ENCODE data around the gene MYO5C. TPM values are rescaled to one million over a fixed set of nuclear protein-coding genes. Genes with fewer than 3 reads are reported as not detected.

MYO5C gene
- total and polyA plus RNA-seq, 2 of the 8 experiments (the other 6 are each of a cell fraction or from before 2014, with no cell fraction given), result 8.2 to 26.7 TPM

GRCh38 chr15:52301265-52301847 lies 5.8 kb upstream of the MYO5C start:
- CTCF ChIA-PET (ENCODE audit: partially characterized antibody), result no interaction called here
- no peaks in the 10 kb centered on the region for H3K36me3 ChIP-seq (ENCODE audit: control insufficient read depth in 2 of 4, insufficient read depth in 4 of 4, low read length in 3 of 4)
- FAIRE-seq, result no peak
- TF ChIP-seq, protein P1, sequence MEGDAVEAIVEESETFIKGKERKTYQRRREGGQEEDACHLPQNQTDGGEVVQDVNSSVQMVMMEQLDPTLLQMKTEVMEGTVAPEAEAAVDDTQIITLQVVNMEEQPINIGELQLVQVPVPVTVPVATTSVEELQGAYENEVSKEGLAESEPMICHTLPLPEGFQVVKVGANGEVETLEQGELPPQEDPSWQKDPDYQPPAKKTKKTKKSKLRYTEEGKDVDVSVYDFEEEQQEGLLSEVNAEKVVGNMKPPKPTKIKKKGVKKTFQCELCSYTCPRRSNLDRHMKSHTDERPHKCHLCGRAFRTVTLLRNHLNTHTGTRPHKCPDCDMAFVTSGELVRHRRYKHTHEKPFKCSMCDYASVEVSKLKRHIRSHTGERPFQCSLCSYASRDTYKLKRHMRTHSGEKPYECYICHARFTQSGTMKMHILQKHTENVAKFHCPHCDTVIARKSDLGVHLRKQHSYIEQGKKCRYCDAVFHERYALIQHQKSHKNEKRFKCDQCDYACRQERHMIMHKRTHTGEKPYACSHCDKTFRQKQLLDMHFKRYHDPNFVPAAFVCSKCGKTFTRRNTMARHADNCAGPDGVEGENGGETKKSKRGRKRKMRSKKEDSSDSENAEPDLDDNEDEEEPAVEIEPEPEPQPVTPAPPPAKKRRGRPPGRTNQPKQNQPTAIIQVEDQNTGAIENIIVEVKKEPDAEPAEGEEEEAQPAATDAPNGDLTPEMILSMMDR (IDR thresholded peaks at IDR 0.05; ENCODE audit: control extremely low read depth in 1 of 3, insufficient read depth in 1 of 3, low read depth in 1 of 3, low read length in 3 of 3), result no peak
- TF ChIP-seq SIN3A (conservative IDR thresholded peaks at IDR 0.05 in 1 of 2, IDR thresholded peaks at IDR 0.05 in 1 of 2; ENCODE audit: low read depth in 1 of 2, low read length in 2 of 2) (no peak), BRCA1 (IDR thresholded peaks at IDR 0.05; ENCODE audit: low read depth, low read length) (no peak), RBBP5 (IDR thresholded peaks at IDR 0.05; ENCODE audit: borderline replicate concordance, low read depth, low read length) (no peak), HDAC2 (IDR thresholded peaks at IDR 0.05; ENCODE audit: borderline replicate concordance in 1 of 2, low read depth in 2 of 2, low read length in 2 of 2) (no peak), ZNF274 (IDR thresholded peaks at IDR 0.05; ENCODE audit: borderline replicate concordance, extremely low read depth, low read length) (no peak), JUND (IDR thresholded peaks at IDR 0.05; ENCODE audit: low read length) (no peak), MAFK (IDR thresholded peaks at IDR 0.05; ENCODE audit: low read depth, low read length) (no peak)
- TF ChIP-seq, protein P2, sequence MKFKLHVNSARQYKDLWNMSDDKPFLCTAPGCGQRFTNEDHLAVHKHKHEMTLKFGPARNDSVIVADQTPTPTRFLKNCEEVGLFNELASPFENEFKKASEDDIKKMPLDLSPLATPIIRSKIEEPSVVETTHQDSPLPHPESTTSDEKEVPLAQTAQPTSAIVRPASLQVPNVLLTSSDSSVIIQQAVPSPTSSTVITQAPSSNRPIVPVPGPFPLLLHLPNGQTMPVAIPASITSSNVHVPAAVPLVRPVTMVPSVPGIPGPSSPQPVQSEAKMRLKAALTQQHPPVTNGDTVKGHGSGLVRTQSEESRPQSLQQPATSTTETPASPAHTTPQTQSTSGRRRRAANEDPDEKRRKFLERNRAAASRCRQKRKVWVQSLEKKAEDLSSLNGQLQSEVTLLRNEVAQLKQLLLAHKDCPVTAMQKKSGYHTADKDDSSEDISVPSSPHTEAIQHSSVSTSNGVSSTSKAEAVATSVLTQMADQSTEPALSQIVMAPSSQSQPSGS (IDR thresholded peaks at IDR 0.05; ENCODE audit: low read length), result no peak

More at GRCh38 chr15:52301265-52301847, 5.8 kb upstream of the MYO5C start:
- no peak overlapping the region for H3K4me3 ChIP-seq (ENCODE audit: extremely low read depth in 1 of 4, insufficient read depth in 2 of 4, low read depth in 3 of 4, low read length in 4 of 4)
- H2BK120ac ChIP-seq (replicated peaks; ENCODE audit: low read depth, low read length), result no peak overlapping the region
- no peak overlapping the region for H2BK12ac ChIP-seq (ENCODE audit: low read depth, low read length)
- POLR2A ChIA-PET (ENCODE audit: partially characterized antibody), result no interaction called here
- no peak overlapping the region for H2BK5ac ChIP-seq (ENCODE audit: low read depth, low read length)
- no peak overlapping the region for H4K8ac ChIP-seq (ENCODE audit: extremely low read depth, insufficient read depth, low read length)
- H2AFZ ChIP-seq (ENCODE audit: low read length), result no peak overlapping the region
- no peak overlapping the region for H3K4ac ChIP-seq (replicated peaks; ENCODE audit: insufficient read length, low read depth, low read length)
- H3K9me3 ChIP-seq (ENCODE audit: insufficient read depth in 2 of 2, low read depth in 1 of 2, low read length in 1 of 2), result no peaks in the 10 kb centered on the region
- no peak overlapping the region for H3K4me2 ChIP-seq (ENCODE audit: insufficient read depth in 1 of 2, low read depth in 2 of 2, low read length in 2 of 2)
- no peak overlapping the region for H3K18ac ChIP-seq (ENCODE audit: extremely low read depth, low read length)
- no peak overlapping the region for H3K23ac ChIP-seq (ENCODE audit: insufficient read length)
- H3K23me2 ChIP-seq (ENCODE audit: low read depth, low read length), result no peaks in the 10 kb centered on the region
- H2BK15ac ChIP-seq (ENCODE audit: low read length), result no peak overlapping the region
- peaks cover 0 to 5% (median 0%) of the 10 kb centered on the region in 4 experiments; a peak in 2 of 7 replicates for H3K4me1 ChIP-seq (replicated peaks in 1 of 4; ENCODE audit: control insufficient read depth in 3 of 4, insufficient read depth in 4 of 4, low read length in 3 of 4)
- H3K27me3 ChIP-seq (replicated peaks in 1 of 4; ENCODE audit: control insufficient read depth in 3 of 4, extremely low read depth in 1 of 4, insufficient read depth in 3 of 4, low read length in 3 of 4), result no peaks in the 10 kb centered on the region
- no peaks in the 10 kb centered on the region for H3K79me1 ChIP-seq (ENCODE audit: low read depth, low read length)
- no peak overlapping the region for H4K5ac ChIP-seq (ENCODE audit: insufficient read length, low read depth, low read length)
- H3K56ac ChIP-seq (replicated peaks; ENCODE audit: insufficient read length, low read depth, low read length), result no peak overlapping the region
- H4K91ac ChIP-seq (replicated peaks; ENCODE audit: insufficient read length, low read length), result no peak overlapping the region
- no peak overlapping the region for H3K27ac ChIP-seq (ENCODE audit: low read depth, low read length)
- H2AK5ac ChIP-seq (ENCODE audit: low read depth, low read length), result no peak overlapping the region
- H4K20me1 ChIP-seq (replicated peaks in 1 of 2; ENCODE audit: control insufficient read depth in 1 of 2, insufficient read depth in 2 of 2, low read length in 2 of 2), result no peaks in the 10 kb centered on the region
- H3K14ac ChIP-seq (ENCODE audit: insufficient read length), result no peak overlapping the region
- 88% methylated on average over 2 of the region's 2 CpGs; no CpG with 5 or more reads in 1 of the 2 experiments for WGBS, 2 experiments (ENCODE audit: extremely low coverage in 1 of 2, insufficient coverage in 1 of 2, insufficient read length in 1 of 2, insufficient replicate concordance in 2 of 2, low coverage in 1 of 2, low lambda C conversion rate in 2 of 2, missing lambda C conversion rate in 1 of 2)
- no peak overlapping the region for H3K9ac ChIP-seq (replicated peaks in 1 of 4; ENCODE audit: extremely low read depth in 1 of 4, low read depth in 3 of 4, low read length in 3 of 4)
- H2BK20ac ChIP-seq (ENCODE audit: low read length), result no peak overlapping the region
- H3K79me2 ChIP-seq (ENCODE audit: control insufficient read depth in 1 of 2, insufficient read depth in 2 of 2, low read length in 2 of 2), result no peaks in the 10 kb centered on the region
- DNase-seq (ENCODE audit: low read depth in 1 of 2, low spot score in 2 of 2), result no peak

Data from H1 (cell line).